Esophagus (tissue), 2 donors: ENCODE measurements around the gene C6orf89. TPM values are rescaled to one million over a fixed set of nuclear protein-coding genes. Genes with fewer than 3 reads are reported as not detected.
"Not testable (repeated sequence)": the region's sequence is repeated elsewhere in the genome, so short reads cannot be mapped to it uniquely, and the experiment has no call there.

Experiments used
- H3K27ac ChIP-seq, 2 donors: one replicate each; pipeline ENCODE4 v1.5.1; 2013; ENCODE audit warnings: low read depth in 2 of 2, mild to moderate bottlenecking in 2 of 2, inconsistent platforms in 1 of 2, low read length in 1 of 2, moderate library complexity in 1 of 2
- H3K27me3 ChIP-seq, 2 donors: one replicate each; pipeline ENCODE4 v1.6.1; 2013; ENCODE audit warnings: low read length in 2 of 2, control low read depth in 1 of 2, mild to moderate bottlenecking in 1 of 2; ENCODE audit not compliant: insufficient read depth in 2 of 2, control insufficient read depth in 1 of 2
- H3K36me3 ChIP-seq, 2 donors: one replicate each; pipeline ENCODE4 v1.6.1; 2013; ENCODE audit warnings: low read length in 1 of 2; ENCODE audit not compliant: control insufficient read depth in 2 of 2, insufficient read depth in 2 of 2
- H3K4me1 ChIP-seq, 2 donors: one replicate each; pipeline ENCODE4 v1.6.1; 2013; ENCODE audit warnings: low read length in 1 of 2; ENCODE audit not compliant: control insufficient read depth in 2 of 2, insufficient read depth in 2 of 2
- H3K4me3 ChIP-seq, 2 donors: one replicate each; pipeline ENCODE4 v1.5.1; 2013; ENCODE audit warnings: low read length in 2 of 2, mild to moderate bottlenecking in 2 of 2, low read depth in 1 of 2, moderate library complexity in 1 of 2
- H3K9me3 ChIP-seq, 2 donors: one replicate each; pipeline ENCODE4 v1.6.1; 2013; ENCODE audit warnings: mild to moderate bottlenecking in 2 of 2, low read depth in 1 of 2, low read length in 1 of 2, moderate library complexity in 1 of 2; ENCODE audit not compliant: control insufficient read depth in 2 of 2, insufficient read depth in 1 of 2
- WGBS, 2 donors: extraction: QIAGEN DNeasy Blood & Tissue Kit; methylation state at CpG; one replicate each; pipeline ENCODE4 v1.1.7; 2013; 5-methylcytosine and 5-hydroxymethylcytosine counted together
- polyA plus RNA-seq, 2 donors: library from polyadenylated mRNA; stranded (reverse); fragments of 200-250 nt; gene quantifications; one replicate each; pipeline ENCODE4 v1.2.3, GENCODE V29; 2013
- donor health status: healthy with polysubstance abuse.
- donor health status: Bipolar disorder and iron deficiency.

The C6orf89 gene
- polyA plus RNA-seq, 2 donors = 12.9 to 15.9 TPM

DNA sequence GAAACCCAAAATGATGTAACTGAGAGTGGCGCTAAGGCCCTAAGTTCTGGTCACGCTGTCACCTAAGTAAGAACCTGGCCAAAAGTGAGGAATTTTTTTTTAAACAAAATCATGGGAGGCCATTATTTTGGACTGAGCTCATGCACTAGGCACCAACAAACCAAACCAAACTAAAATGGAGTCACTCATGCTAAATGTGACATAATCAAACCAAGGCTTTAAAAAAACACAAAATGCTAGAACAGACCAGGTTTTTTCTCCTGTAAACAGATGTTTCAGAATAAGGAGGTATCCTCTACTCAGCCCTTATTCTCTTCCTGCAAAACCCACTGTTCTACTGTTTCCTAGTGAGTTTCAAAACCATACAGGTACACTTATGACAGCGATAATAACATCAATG is 1.1 kb upstream of the C6orf89 start:
- Histone ChIP-seq H3K27ac (no peak overlapping the region), H3K4me1 (no peaks in the 10 kb centered on the region), H3K36me3 (no peaks in the 10 kb centered on the region), H3K9me3 (no peaks in the 10 kb centered on the region), H3K27me3 (no peaks in the 10 kb centered on the region), H3K4me3 (no peak overlapping the region)
- 97 to 100% methylated on average over 3 of the region's 3 CpGs for WGBS, 2 donors

DNA sequence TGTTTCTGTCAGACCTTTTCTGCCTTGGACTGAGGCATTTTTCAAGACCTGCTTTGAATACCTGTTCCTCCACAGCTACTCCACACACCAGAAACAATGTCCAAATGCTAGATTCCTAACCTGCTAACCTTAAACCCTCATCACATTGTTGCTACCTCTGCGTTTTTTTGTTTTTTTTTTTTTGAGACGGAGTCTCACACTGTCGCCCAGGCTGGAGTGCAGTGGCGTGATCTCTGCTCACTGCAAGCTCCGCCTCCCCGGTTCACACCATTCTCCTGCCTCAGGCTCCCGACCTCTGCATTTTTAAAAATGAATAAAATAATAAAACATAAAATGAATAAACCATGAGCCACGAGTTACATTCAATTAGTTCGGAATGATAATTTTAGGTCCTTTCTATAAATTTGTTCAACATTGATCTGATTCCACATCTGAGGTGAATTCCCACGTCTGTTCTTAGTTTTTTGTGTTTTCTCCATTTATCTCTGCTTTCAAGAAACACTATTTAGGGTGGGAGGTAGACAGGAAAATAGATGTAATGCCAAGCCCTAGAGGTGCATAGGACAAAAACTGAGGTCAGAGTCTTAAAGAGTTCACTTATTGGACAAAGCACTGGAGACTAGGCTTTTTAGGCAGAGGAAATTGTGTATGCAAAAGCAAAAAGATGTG is 1.3 kb downstream of the C6orf89 start:
- WGBS, 2 donors = 71% methylated on average over 10 of the region's 10 CpGs
- Histone ChIP-seq H3K27ac (no peak overlapping the region), H3K4me1 (no peaks in the 10 kb centered on the region), H3K9me3 (no peaks in the 10 kb centered on the region), H3K27me3 (no peaks in the 10 kb centered on the region), H3K36me3 (peaks cover 0 to under 1% of the 10 kb centered on the region in 2 donors), H3K4me3 (peak overlapping the region in 1 of 2 donors; percentile 92)

DNA sequence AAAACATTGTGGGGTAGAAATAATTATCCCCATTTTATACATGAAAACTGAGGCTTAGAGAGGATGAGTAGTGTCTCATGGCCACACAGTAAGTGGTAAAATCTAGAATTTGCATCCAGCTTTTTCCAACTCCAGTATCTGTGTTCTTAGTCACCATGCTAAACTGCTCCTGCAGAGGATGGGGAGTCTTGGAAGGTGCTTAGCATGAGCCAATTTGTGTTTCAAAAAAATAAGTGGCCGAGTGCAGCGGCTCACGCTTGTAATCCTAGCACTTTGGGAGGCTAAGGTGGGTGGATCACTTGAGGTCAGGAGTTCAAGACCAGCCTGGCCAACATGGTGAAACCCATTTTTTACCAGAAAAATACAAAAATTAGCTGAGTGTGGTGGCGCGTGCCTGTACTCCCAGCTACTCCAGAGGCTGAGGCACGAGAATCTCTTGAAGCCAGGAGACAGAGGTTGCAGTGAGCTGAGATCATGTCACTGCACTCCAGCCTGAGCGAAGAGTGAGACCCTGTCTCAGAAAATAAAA is 2.4 kb downstream of the C6orf89 start:
- Histone ChIP-seq H3K4me3 (no peak overlapping the region), H3K27ac (no peak overlapping the region), H3K36me3 (peaks cover 0 to 4% of the 10 kb centered on the region in 2 donors), H3K9me3 (no peaks in the 10 kb centered on the region), H3K27me3 (no peaks in the 10 kb centered on the region), H3K4me1 (no peaks in the 10 kb centered on the region)
- 93 to 95% methylated on average over 7 of the region's 7 CpGs for WGBS, 2 donors

DNA sequence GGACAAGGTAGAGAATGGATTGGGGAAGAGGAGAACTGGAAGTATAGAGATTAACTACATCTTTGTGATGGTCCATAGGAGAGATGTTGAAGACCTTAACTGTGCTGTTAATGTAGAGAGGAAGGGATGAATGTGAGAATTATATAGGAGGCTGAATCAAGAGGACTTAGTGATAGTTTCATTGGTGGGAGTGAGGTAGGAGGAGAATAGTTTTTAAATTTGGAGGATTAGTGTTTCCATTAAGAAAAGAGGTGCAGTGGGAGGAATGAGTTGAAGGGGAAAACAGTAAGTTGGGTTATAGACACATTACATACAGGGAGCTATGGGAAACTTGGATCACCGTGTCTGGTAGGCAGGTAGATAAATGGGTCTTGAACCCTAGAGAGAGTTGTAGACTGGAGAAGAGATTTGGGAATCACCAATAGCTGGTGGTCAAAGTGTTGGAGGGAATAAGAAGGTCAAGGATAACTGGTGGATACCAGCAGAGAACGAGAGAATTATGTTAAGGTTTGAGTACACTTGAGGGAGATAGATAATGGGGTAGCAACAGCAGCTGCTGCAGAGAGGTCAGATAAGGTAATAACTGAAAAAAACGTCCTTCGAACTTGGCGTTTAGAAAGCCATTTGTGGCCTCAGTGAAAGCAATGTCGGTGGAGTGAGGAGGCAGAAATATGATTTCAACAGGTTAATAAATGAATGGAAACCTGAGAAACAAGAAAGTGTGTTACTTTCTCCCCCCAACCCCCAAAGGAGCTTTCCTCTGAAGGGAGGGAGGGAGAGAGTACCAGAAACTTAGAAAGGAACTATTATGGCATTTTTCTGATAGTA is 3.1 kb downstream of the C6orf89 start:
- WGBS, 2 donors = 56 to 64% methylated on average over 6 of the region's 6 CpGs

DNA sequence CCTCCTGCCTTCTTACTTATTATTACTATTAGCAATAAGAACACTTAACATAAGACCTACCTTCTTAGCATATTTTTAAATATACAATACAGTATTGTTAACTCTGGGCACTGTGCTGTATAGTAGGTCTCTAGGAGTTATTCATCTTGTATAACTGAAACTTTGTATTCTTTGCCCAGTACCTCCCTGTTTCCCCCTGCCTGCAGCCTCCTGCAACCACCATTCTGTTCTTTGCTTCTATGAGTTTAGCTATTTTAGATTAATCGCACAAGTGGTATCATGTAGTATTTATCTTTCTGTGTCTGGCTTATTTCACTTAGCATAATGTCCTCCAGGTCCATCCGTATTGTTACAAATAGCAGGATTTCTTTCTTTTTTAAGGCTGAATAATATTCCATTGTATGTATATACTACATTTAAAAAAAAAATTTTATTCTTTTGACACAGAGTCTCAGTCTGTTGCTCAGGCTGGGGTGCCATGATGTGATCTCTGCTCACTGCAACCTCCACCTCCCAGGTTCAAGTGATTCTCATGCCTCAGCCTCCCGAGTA is 4.4 kb downstream of the C6orf89 start:
- peaks cover 0 to 7% of the 10 kb centered on the region in 2 donors for H3K36me3 ChIP-seq
- no peaks in the 10 kb centered on the region for H3K4me1 ChIP-seq
- H3K27ac ChIP-seq = no peak overlapping the region
- no peaks in the 10 kb centered on the region for H3K27me3 ChIP-seq
- whole genome bisulfite sequencing, 2 donors = 94 to 97% methylated on average over 3 of the region's 3 CpGs
- no peaks in the 10 kb centered on the region for H3K9me3 ChIP-seq
- no peak overlapping the region for H3K4me3 ChIP-seq

More for the DNA sequence above, 3.1 kb downstream of the C6orf89 start:
- Histone ChIP-seq H3K9me3 (no peaks in the 10 kb centered on the region), H3K4me3 (no peak overlapping the region), H3K27me3 (no peaks in the 10 kb centered on the region), H3K27ac (no peak overlapping the region), H3K36me3 (peaks cover 0 to 4% of the 10 kb centered on the region in 2 donors), H3K4me1 (no peaks in the 10 kb centered on the region)

DNA sequence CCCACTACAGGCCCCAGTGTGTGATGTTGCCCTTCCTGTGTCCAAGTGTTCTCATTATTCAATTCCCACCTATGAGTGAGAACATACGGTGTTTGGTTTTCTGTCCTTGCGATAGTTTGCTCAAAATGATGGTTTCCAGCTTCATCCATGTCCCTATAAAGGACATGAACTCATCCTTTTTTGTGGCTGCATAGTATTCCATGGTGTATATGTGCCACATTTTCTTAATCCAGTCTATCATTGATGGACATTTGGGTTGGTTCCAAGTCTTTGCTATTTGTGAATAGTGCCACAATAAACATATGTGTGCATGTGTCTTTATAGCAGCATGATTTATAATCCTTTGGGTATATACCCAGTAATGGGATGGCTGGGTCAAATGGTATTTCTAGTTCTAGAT is 5.4 kb downstream of the C6orf89 start:
- H3K4me3 ChIP-seq, H3K27ac ChIP-seq, H3K4me1 ChIP-seq, H3K27me3 ChIP-seq, H3K9me3 ChIP-seq: not testable (repeated sequence)
- H3K36me3 ChIP-seq = peaks cover 0 to 11% of the 10 kb centered on the region in 2 donors
- WGBS, 2 donors = 100% methylated on average over 2 of the region's 2 CpGs

DNA sequence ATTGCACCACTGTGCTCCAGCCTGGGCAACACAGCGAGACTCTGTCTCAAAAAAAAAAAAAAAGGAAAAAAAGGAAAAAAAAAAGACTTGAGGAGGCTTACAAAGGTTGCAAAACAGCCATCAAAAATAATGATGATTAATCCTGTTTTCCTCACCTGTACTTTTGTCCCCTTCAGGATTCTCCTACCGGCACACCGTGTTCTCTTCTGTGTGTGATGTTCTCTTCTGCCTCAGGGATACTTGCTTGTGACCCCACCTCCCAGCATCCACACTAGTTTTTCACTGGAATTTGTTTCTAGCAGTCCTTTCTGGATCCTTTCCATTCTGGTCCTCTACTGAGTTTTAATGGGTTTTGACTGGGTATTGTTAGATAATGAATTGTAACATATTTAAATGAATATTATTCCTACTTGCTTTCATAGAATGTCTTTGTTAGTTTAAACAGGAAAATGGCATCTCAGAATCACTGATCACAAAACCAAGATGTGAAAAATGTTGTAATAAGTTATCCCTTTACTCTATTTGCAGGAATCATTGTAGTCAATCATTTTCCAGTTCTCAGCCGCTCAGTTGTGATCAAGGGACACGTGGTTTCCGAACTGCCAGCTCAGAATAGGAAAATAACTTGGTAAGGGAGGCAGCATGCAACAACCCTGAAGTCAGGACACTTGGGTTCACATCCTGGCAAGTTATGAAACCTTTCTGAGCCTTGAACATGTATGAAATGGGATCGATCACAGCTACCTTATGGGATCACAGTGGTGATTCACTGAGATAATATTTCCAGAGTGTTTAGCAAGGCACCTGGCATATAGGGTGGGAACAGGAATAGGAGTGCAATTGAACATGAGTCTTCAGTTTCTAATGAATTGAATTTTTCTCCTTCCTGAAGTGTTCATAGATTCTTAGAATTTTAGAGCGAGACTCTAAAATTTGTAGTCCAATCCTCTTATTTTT is 8.5 kb downstream of the C6orf89 start:
- no peaks in the 10 kb centered on the region for H3K9me3 ChIP-seq
- peaks cover 0 to 11% of the 10 kb centered on the region in 2 donors for H3K36me3 ChIP-seq
- WGBS, 2 donors = 89 to 92% methylated on average over 8 of the region's 8 CpGs

DNA sequence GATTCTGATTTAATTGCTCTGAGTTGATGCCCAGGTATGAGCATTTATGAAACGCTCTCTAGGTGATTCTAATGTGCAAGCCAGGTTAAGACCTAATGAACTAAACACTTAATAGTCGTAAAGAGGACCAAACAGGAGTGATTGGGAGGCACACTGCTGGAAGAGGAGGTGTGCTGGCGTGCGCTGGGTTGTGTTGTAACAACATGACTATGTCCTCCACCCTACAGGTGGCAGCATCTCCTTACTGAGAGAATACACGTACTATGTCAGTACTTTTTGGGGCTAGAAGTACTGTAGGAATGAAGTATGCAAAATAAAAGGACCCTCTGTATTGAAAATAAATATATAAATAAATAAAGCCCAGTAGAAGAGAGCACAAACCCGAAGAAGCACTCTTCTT is 11.9 kb downstream of the C6orf89 start:
- Histone ChIP-seq H3K4me3 (no peak overlapping the region), H3K27ac (no peak overlapping the region), H3K4me1 (no peaks in the 10 kb centered on the region), H3K9me3 (no peaks in the 10 kb centered on the region), H3K27me3 (no peaks in the 10 kb centered on the region), H3K36me3 (peaks cover 0 to 6% of the 10 kb centered on the region in 2 donors)
- WGBS, 2 donors = 84 to 87% methylated on average over 6 of the region's 6 CpGs

More for the DNA sequence above, 8.5 kb downstream of the C6orf89 start:
- H3K4me1 ChIP-seq = no peaks in the 10 kb centered on the region
- H3K27ac ChIP-seq = no peak overlapping the region
- H3K27me3 ChIP-seq = no peaks in the 10 kb centered on the region
- no peak overlapping the region for H3K4me3 ChIP-seq

DNA sequence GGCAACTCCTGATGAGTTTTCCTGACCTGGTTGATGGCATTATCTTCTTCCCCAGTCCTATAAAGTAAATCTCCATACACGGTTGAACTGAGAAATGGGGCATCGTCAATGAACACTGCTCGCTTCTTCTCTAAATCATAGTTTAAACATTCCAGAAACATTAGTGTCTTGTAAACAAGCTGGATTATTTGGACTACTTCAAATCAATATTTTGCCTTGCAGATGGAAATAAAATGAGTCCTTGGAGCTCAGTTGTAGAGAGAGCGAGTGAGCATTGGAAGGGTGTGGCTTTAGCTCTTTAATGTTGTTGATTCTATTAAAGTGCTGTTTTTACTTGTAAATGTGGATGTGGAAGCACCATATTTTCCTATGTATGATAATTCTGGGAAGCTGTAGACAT is 18.4 kb downstream of the C6orf89 start:
- no peaks in the 10 kb centered on the region for H3K27me3 ChIP-seq
- peaks cover 2% of the 10 kb centered on the region in 2 donors for H3K36me3 ChIP-seq
- H3K9me3 ChIP-seq = no peaks in the 10 kb centered on the region
- H3K4me3 ChIP-seq = no peak overlapping the region
- no peak overlapping the region for H3K27ac ChIP-seq
- peaks cover 0 to 2% of the 10 kb centered on the region in 2 donors for H3K4me1 ChIP-seq
- 74 to 76% methylated on average over 4 of the region's 4 CpGs for WGBS, 2 donors
